ENCODE data around the gene ENTPD2.

The ENTPD2 gene

GRCh38 chr9:137002646-137003041 lies 51.2 kb downstream of the ENTPD2 start:
- TF ChIP-seq ZNF843 (tag by site-specific recombination; IDR thresholded peaks at IDR 0.05) (no peak), ZNF600 (tag by site-specific recombination; IDR thresholded peaks at IDR 0.05) (peak; percentile 11; the same call in 1 of the 2 replicates), ZNF324 (tag by site-specific recombination; IDR thresholded peaks at IDR 0.05) (no peak)
- H3K4me3 ChIP-seq (ENCODE audit: low read depth, low read length) = no peak overlapping the region
- CTCF ChIA-PET = interaction anchor here (0.6 to 5.2 kb wide), 6 partner anchors 26 to 232 kb away, joined by 3 to 38 read pairs (median 3); partner anchors contain the start of genes ABCA2 and AJM1
- H3K27ac ChIP-seq (ENCODE audit: extremely low read depth, low read depth, low read length) = no peak overlapping the region
- H3K36me3 ChIP-seq (ENCODE audit: control insufficient read depth in 2 of 2, insufficient read depth in 1 of 2, low read length in 2 of 2) = no peaks in the 10 kb centered on the region
- no peaks in the 10 kb centered on the region for H3K9me3 ChIP-seq (ENCODE audit: control insufficient read depth, insufficient read depth, low read depth, low read length)
- H3K4me1 ChIP-seq (ENCODE audit: control insufficient read depth, insufficient read depth, low read length) = peaks cover 3% of the 10 kb centered on the region; the same call in 1 of the 2 replicates
- POLR2A ChIA-PET = interaction anchor here (0.7 to 4.7 kb wide), 2 partner anchors 10 to 62 kb away, joined by 4 to 25 read pairs; partner anchors contain the start of gene PAXX

GRCh38 chr9:137001857-137002645 lies 51.8 kb downstream of the ENTPD2 start:
- POLR2A ChIA-PET = interaction anchor here (0.7 to 4.7 kb wide), 2 partner anchors 9 to 62 kb away, joined by 4 to 25 read pairs; partner anchors contain the start of gene PAXX
- Histone ChIP-seq H3K36me3 (ENCODE audit: control insufficient read depth in 2 of 2, insufficient read depth in 1 of 2, low read length in 2 of 2) (no peaks in the 10 kb centered on the region), H3K9me3 (ENCODE audit: control insufficient read depth, insufficient read depth, low read depth, low read length) (no peaks in the 10 kb centered on the region), H3K4me3 (ENCODE audit: low read depth, low read length) (no peak overlapping the region), H3K4me1 (ENCODE audit: control insufficient read depth, insufficient read depth, low read length) (no peaks in the 10 kb centered on the region), H3K27ac (ENCODE audit: extremely low read depth, low read depth, low read length) (no peak overlapping the region)
- TF ChIP-seq GFI1B (tag by site-specific recombination; IDR thresholded peaks at IDR 0.05) (no peak), KLF1 (tag by site-specific recombination; IDR thresholded peaks at IDR 0.05) (no peak), ZNF148 (tag by site-specific recombination; IDR thresholded peaks at IDR 0.05; ENCODE audit: borderline replicate concordance) (no peak), ZNF121 (tag by site-specific recombination; IDR thresholded peaks at IDR 0.05) (peak; percentile 72)
- CTCF ChIA-PET = interaction anchor here (0.6 to 5.2 kb wide), 8 partner anchors 27 to 231 kb away, joined by 3 to 38 read pairs (median 3); partner anchors contain the start of genes ABCA2 and AJM1

- TF ChIP-seq SCRT2 (tag by site-specific recombination; IDR thresholded peaks at IDR 0.05) (no peak), ZNF585B (tag by site-specific recombination; IDR thresholded peaks at IDR 0.05) (no peak), ZNF792 (tag by site-specific recombination; IDR thresholded peaks at IDR 0.05) (no peak), ZNF791 (tag by site-specific recombination; IDR thresholded peaks at IDR 0.05) (no peak), ZNF654 (tag by site-specific recombination; IDR thresholded peaks at IDR 0.05; ENCODE audit: low read depth) (no peak), ZSCAN30 (tag by site-specific recombination; IDR thresholded peaks at IDR 0.05) (no peak), YY1 (tag by site-specific recombination; IDR thresholded peaks at IDR 0.05) (no peak), ZNF664 (tag by site-specific recombination; IDR thresholded peaks at IDR 0.05) (no peak), KLF1 (tag by site-specific recombination; IDR thresholded peaks at IDR 0.05) (no peak), ZNF626 (tag by site-specific recombination; IDR thresholded peaks at IDR 0.05) (no peak), BCL11A (tag by site-specific recombination; IDR thresholded peaks at IDR 0.05; ENCODE audit: low read depth) (no peak), ZNF391 (tag by site-specific recombination; IDR thresholded peaks at IDR 0.05; ENCODE audit: borderline replicate concordance, low read depth) (no peak), ZNF274 (IDR thresholded peaks at IDR 0.05; ENCODE audit: low read length) (no peak), ZNF274 (tag by site-specific recombination; IDR thresholded peaks at IDR 0.05; ENCODE audit: borderline replicate concordance) (no peak), ZNF138 (tag by site-specific recombination; IDR thresholded peaks at IDR 0.05; ENCODE audit: borderline replicate concordance) (no peak), PRDM6 (tag by site-specific recombination; IDR thresholded peaks at IDR 0.05) (no peak)
- peaks cover 5% of the 10 kb centered on the region for H3K4me1 ChIP-seq (ENCODE audit: control insufficient read depth, insufficient read depth, low read length)
- no peaks in the 10 kb centered on the region for H3K36me3 ChIP-seq (ENCODE audit: control insufficient read depth in 2 of 2, insufficient read depth in 1 of 2, low read length in 2 of 2)
- no peak overlapping the region for H3K27ac ChIP-seq (ENCODE audit: extremely low read depth, low read depth, low read length)
- no peak overlapping the region for H3K4me3 ChIP-seq (ENCODE audit: low read depth, low read length)
- no peaks in the 10 kb centered on the region for H3K9me3 ChIP-seq (ENCODE audit: control insufficient read depth, insufficient read depth, low read depth, low read length)
- CTCF ChIA-PET = interaction anchor here (0.5 to 5.4 kb wide), 7 partner anchors 29 to 194 kb away, joined by 3 to 38 read pairs (median 3); partner anchors contain the start of genes ABCA2 and FBXW5
- POLR2A ChIA-PET = interaction anchor here (0.6 to 4.7 kb wide), 6 partner anchors 8 to 200 kb away, joined by 3 to 25 read pairs (median 4); partner anchors contain the start of genes AJM1 and PAXX
Measured at GRCh38 chr9:137000177-137000930, 53.5 kb downstream of the ENTPD2 start.
